PC-3 (cell line): ENCODE measurements around the gene GAS7.

Experiments
- EZH2 ChIP-seq: fragments of 300-600 bp; sonication (generic); IDR thresholded peaks from one replicate; pipeline ENCODE4 v1.6.1; 2017; ENCODE audit warnings: antibody characterized with exemption, mild to moderate bottlenecking, low read length; ENCODE audit not compliant: unreplicated experiment
- EZH2phosphoT487 ChIP-seq: fragments of 300-600 bp; sonication (generic); IDR thresholded peaks from 2 replicates; pipeline ENCODE4 v1.6.1; 2018; ENCODE audit warnings: mild to moderate bottlenecking, antibody characterized with exemption, low read length, borderline replicate concordance
- TF ChIP-seq, protein P1 (sequence below): fragments of 300-600 bp; sonication (generic); conservative IDR thresholded peaks from 2 replicates; pipeline ENCODE4 v1.5.1; 2017; ENCODE audit warnings: antibody characterized with exemption, low read depth, mild to moderate bottlenecking, low read length

DNA sequence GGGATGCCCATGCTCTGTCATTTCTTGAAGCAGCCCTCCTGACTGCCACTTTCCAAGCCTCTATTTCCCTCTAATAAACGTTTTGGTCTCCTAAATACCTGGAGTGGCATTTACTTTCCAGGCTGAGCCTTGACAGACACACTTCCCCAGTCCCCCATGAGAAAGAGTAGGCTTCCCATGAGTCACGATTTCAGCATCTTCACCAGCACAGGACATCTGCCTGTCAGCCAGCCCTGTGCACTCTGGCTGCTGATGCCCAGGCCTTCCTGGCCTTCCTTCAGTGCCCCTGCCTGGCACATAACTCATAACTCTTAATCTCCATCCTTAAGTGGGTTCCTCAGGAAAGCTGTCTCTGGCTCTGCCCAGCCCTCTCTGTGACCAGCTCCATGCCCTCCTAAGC lies 30.8 kb upstream of the GAS7 start:
- TF ChIP-seq, protein P1, sequence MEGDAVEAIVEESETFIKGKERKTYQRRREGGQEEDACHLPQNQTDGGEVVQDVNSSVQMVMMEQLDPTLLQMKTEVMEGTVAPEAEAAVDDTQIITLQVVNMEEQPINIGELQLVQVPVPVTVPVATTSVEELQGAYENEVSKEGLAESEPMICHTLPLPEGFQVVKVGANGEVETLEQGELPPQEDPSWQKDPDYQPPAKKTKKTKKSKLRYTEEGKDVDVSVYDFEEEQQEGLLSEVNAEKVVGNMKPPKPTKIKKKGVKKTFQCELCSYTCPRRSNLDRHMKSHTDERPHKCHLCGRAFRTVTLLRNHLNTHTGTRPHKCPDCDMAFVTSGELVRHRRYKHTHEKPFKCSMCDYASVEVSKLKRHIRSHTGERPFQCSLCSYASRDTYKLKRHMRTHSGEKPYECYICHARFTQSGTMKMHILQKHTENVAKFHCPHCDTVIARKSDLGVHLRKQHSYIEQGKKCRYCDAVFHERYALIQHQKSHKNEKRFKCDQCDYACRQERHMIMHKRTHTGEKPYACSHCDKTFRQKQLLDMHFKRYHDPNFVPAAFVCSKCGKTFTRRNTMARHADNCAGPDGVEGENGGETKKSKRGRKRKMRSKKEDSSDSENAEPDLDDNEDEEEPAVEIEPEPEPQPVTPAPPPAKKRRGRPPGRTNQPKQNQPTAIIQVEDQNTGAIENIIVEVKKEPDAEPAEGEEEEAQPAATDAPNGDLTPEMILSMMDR, result no peak
- TF ChIP-seq EZH2 (no peak), EZH2phosphoT487 (no peak)
